OCI-M1 (cell line): ENCODE results near the gene COPZ2.
A peak's percentile ranks its signal among the peaks of the same experiment; 100 is the strongest.

Experiments
- DNase-seq: peaks from one replicate; lab custom pipeline; 2025; lab: John Stamatoyannopoulos, UW

Gene COPZ2

GRCh38 chr17:47983492-47984223, 53.9 kb downstream of the COPZ2 start:
- no peak for DNase-seq

GRCh38 chr17:47982645-47983390, 54.8 kb downstream of the COPZ2 start:
- DNase-seq, result no peak

- no peak for DNase-seq
These were observed 55.4 kb downstream of the COPZ2 start for GRCh38 chr17:47982091-47982617.

GRCh38 chr17:47981462-47981861, 56.1 kb downstream of the COPZ2 start:
- DNase-seq, result no peak

- DNase-seq, result no peak
These were observed 57.1 kb downstream of the COPZ2 start for GRCh38 chr17:47980541-47980940.

- peak; percentile 59 for DNase-seq
These were observed 59.3 kb downstream of the COPZ2 start for GRCh38 chr17:47978324-47978723.
